A549 treated with dexamethasone at 1 μM for 4 hours (cell line): ENCODE results near the gene LSM7. TPM values are rescaled to one million over a fixed set of nuclear protein-coding genes. Genes with fewer than 3 reads are reported as not detected.

ENCODE experiments used
- total RNA-seq: library from RNA; stranded (reverse); fragments of 200-300 nt; extraction: Qiagen RNA extraction; gene quantifications from 5 replicates; pipeline ENCODE4 v1.2.3, GENCODE V29; 2022

Gene LSM7
- 126 to 155 TPM (median 145 TPM) in 5 replicates for total RNA-seq

GRCh38 chr19:2328401-2329148, at the start of gene LSM7, which contains the start of gene SPPL2B:
TSS of gene LSM7 (minus strand) at chr19:2328586. CDS start at chr19:2328566, 20 bp downstream.
TSS of gene SPPL2B (plus strand) at chr19:2328684. CDS start at chr19:2328710, 26 bp downstream.

GRCh38 chr19:2359992-2360685, 31.8 kb upstream of the LSM7 start, which contains the start of gene TMPRSS9:
TSS of gene TMPRSS9 (plus strand) at chr19:2360265. CDS start at chr19:2389786, 29,521 bp downstream.

DNA sequence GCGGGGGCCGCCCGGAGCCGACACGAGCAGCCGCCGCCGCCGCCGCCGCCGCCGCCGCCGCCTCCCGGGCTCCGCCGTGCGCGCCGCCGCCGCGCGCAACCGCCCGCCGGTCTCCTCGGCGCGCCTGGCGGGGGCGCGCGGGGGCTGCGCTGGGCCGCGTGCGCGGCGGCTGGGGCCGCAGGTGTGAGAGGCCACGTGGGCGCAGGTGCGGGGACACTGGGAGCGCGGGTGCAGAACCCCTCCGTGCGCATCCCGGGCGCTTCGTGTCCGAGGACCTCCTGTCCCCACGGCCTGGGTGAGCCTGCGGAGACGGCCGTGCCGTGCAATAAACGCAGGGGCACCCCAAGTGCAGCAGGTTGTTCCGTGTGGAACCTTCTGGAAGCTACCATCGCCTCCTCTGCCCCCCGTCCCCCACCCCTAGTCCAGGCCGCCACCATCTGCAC, 20.3 kb downstream of the LSM7 start, which contains the start of gene LINGO3:
LINGO3 (minus strand) TSS at position 41 of the 443 bp plus-strand sequence. CDS start 16,378 bp downstream, outside the sequence.

DNA sequence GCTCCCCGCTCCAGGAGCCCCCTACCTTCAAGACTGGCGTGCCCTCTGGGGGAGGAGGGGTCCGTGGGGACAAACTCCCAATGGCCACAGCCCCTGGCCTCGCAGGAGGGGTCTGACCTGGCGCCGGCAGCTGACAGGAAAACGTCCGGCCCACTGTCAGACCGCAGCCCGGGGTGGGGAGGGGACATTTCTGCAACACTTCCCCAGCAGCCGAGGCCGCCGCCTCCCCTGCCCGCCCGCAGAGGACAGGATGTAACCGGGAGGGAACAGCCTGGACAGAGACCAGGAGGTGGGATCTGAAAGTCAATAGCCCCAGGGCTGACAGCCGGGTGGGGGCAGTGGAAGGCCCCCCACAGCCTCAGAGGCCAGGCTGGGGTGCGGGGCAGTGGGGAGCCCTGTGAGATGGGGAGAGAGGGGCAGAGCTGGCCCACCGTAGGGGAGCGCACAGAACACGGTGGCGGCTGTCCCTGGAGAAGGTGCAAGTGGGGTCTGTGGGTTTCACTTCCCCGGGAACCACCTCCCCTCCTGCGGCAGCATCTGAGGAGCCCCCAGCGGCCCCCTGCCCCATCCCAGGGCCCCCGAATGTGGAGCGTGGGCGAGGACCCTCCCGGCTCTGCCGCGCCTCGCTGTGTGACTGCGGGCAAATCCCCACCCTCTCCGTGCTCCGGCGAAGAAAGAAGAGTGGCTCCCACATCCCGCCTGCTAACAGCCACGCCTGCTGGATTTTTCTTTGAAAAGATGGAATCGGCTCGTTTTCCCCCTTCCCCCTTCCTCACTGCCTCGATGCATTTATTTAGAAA, 46.1 kb downstream of the LSM7 start, which contains the start of gene PEAK3:
PEAK3 (minus strand) TSS at position 114 of the 800 bp plus-strand sequence. CDS start 1,244 bp downstream, outside the sequence.

Other genes starting within 250 kb of the LSM7 start
- 13.3 to 19.7 TPM (median 18.4 TPM) in 5 replicates for gene MOB3A, start 232.3 kb downstream of the LSM7 start, total RNA-seq
- 0.30 to 0.73 TPM (median 0.47 TPM) in 5 replicates for gene IZUMO4, start 231.7 kb downstream of the LSM7 start, total RNA-seq
- 56.3 to 87.5 TPM (median 80.0 TPM) in 5 replicates for gene AP3D1, start 177.0 kb downstream of the LSM7 start, total RNA-seq
- 8.8 to 16.4 TPM (median 14.1 TPM) in 5 replicates for gene DOT1L, start 164.7 kb downstream of the LSM7 start, total RNA-seq
- gene PLEKHJ1, start 92.3 kb downstream of the LSM7 start, total RNA-seq = 38.5 to 53.9 TPM (median 48.3 TPM) in 5 replicates
- 63.4 to 79.4 TPM (median 72.6 TPM) in 5 replicates for gene SF3A2, start 91.8 kb downstream of the LSM7 start, total RNA-seq
- 4.3 to 16.9 TPM (median 12.3 TPM) in 5 replicates for gene AMH, start 79.3 kb downstream of the LSM7 start, total RNA-seq
- 0.12 to 1.5 TPM (median 0.53 TPM) in 5 replicates for gene JSRP1, start 72.2 kb downstream of the LSM7 start, total RNA-seq
- 0.15 to 0.41 TPM (median 0.31 TPM) in 5 replicates for gene PEAK3, start 46.4 kb downstream of the LSM7 start, total RNA-seq
- 0.05 to 0.11 TPM (median 0.08 TPM) in 4 of 5 replicates, not detected in the other for gene LINGO3, start 20.4 kb downstream of the LSM7 start, total RNA-seq
- gene SPPL2B, start 98 bp upstream of the LSM7 start, total RNA-seq = 8.7 to 23.7 TPM (median 18.0 TPM) in 5 replicates
- gene TMPRSS9, start 31.7 kb upstream of the LSM7 start, total RNA-seq = 0.04 TPM in 1 of 5 replicates, not detected in the others
- gene TIMM13, start 99.0 kb upstream of the LSM7 start, total RNA-seq = 60.1 to 119 TPM (median 99.9 TPM) in 5 replicates
- gene LMNB2, start 128.4 kb upstream of the LSM7 start, total RNA-seq = 57.2 to 93.5 TPM (median 85.0 TPM) in 5 replicates
- gene GADD45B, start 147.5 kb upstream of the LSM7 start, total RNA-seq = 96.5 to 124 TPM (median 112 TPM) in 5 replicates